ENCODE data around the gene ACOT13.
"Not testable (repeated sequence)": the region's sequence is repeated elsewhere in the genome, so short reads cannot be mapped to it uniquely, and the experiment has no call there.

ACOT13 gene

DNA sequence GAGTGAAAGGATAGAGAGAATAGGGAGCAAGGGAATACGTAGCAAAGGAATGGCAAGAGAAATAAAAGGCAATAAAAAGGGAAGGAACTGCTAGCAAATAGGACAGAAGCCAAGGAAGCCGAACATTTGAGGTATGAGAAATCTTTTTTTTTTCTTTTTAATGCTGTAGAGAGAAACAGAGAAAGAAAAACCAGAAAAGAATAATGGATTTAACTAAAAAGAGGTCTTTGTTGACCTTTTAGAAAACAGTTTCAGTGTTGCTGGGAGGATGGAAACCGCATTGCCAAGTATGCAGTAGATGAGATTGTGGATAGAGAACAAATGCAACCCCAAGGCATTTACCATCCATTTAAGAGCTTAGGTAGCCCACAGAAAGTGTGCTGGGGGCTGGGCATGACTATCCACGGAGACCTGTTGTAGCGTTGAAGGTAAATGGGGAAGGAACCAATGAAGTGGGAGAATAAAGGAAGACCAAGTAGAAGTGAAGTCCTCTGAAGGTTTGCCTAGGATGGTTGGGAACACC, 75.4 kb downstream of the ACOT13 start:
- TF ChIP-seq, protein P1, sequence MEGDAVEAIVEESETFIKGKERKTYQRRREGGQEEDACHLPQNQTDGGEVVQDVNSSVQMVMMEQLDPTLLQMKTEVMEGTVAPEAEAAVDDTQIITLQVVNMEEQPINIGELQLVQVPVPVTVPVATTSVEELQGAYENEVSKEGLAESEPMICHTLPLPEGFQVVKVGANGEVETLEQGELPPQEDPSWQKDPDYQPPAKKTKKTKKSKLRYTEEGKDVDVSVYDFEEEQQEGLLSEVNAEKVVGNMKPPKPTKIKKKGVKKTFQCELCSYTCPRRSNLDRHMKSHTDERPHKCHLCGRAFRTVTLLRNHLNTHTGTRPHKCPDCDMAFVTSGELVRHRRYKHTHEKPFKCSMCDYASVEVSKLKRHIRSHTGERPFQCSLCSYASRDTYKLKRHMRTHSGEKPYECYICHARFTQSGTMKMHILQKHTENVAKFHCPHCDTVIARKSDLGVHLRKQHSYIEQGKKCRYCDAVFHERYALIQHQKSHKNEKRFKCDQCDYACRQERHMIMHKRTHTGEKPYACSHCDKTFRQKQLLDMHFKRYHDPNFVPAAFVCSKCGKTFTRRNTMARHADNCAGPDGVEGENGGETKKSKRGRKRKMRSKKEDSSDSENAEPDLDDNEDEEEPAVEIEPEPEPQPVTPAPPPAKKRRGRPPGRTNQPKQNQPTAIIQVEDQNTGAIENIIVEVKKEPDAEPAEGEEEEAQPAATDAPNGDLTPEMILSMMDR (IDR thresholded peaks at IDR 0.05; ENCODE audit: low read depth, low read length, missing control alignments) = no peak
- Histone ChIP-seq H3K36me3 (replicated peaks) (no peaks in the 10 kb centered on the region), H3K27ac (peak overlapping the region; percentile 99), H3K27me3 (replicated peaks) (no peaks in the 10 kb centered on the region), H3K4me3 (ENCODE audit: low read depth, low read length) (no peak overlapping the region)
- no peak for DNase-seq
- in situ Hi-C loops (cut with HindIII; ENCODE audit: low pct_ligation_motif_present, low sequenced_read_pairs) = no loop called here

DNA sequence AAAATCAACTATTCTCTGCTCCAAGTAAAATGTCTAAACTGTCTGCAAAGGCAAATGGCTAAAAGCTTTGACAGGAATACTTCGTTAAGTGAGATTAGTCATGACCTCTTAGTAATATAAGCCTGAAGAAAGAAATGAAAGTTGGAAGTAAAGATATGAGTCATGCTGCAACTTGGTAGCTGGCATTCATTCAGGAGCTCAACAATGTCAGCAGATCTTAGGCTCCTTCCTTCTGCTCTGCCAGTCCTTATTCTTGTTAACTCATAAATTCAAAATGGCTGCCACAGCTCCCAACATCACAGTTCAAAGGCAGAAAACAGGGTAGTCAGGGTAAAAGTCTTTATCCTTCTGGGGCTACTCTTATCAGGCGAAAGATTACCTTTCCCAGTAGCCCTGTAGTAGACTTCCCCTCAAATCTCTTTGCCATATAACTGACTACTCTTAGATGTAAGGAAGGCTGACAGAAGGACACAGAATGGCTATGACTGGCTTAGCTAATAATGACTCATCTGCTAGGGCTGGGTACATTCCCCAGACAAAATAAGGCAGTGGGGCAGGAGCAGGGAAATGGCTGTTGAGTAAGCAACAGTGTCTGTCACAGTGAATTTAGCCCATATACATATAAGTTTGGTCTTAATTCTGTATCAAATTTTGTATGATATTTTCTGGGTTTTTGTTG, 76.5 kb downstream of the ACOT13 start:
- DNase-seq = peak; percentile 96
- in situ Hi-C loops (cut with HindIII; ENCODE audit: low pct_ligation_motif_present, low sequenced_read_pairs) = no loop called here
- no peaks in the 10 kb centered on the region for H3K27me3 ChIP-seq (replicated peaks)
- peak overlapping the region; percentile 99 for H3K27ac ChIP-seq
- H3K36me3 ChIP-seq (replicated peaks) = no peaks in the 10 kb centered on the region
- no peak overlapping the region for H3K4me3 ChIP-seq (ENCODE audit: low read depth, low read length)
- TF ChIP-seq, protein P1 (IDR thresholded peaks at IDR 0.05; ENCODE audit: low read depth, low read length, missing control alignments) = no peak

DNA sequence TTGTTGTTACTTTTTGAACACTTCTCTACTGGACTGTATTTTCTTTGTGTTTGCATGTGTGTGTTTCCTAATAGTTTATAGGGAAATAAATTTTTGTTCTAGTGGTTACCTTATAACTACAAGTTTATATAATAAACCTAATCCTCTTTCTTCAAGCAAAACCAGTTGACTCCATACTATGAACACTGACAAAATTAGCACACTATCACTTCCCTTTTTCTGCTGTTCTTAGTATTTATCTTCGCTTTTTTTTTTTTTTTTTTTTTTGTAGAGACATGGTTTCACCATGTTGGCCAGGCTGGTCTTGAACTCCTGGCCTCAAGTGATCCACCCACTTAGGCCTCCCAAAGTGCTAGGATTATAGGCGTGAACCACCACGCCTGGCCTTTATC, 77.1 kb downstream of the ACOT13 start:
- peak overlapping the region; percentile 99 for H3K27ac ChIP-seq

DNA sequence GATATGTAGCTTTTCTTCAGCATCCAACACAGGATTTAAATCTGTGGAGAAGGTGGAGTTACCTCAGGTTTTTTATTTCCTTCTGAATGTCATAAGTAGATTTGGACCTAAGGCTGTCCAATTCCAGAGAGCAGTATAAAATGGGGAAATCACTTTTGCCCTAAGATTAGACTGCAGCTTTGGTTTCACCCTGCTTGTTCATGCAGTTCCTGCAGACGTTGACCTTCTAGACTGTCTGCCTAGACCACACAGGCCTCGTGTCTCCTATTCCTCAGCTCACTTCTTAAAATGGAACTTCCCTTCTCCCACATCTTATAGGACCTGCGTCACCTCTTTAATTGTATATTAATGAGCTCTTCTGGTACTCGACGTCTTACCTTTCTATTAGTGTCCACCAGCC, 78.0 kb downstream of the ACOT13 start:
- TF ChIP-seq, protein P1 (IDR thresholded peaks at IDR 0.05; ENCODE audit: low read depth, low read length, missing control alignments) = no peak
- in situ Hi-C loops (cut with HindIII; ENCODE audit: low pct_ligation_motif_present, low sequenced_read_pairs) = no loop called here
- DNase-seq = no peak

More for the DNA sequence above, 77.1 kb downstream of the ACOT13 start:
- no peak overlapping the region for H3K4me3 ChIP-seq (ENCODE audit: low read depth, low read length)
- TF ChIP-seq, protein P1 (IDR thresholded peaks at IDR 0.05; ENCODE audit: low read depth, low read length, missing control alignments) = no peak
- H3K27me3 ChIP-seq (replicated peaks) = no peaks in the 10 kb centered on the region
- no peaks in the 10 kb centered on the region for H3K36me3 ChIP-seq (replicated peaks)
- DNase-seq = no peak
- in situ Hi-C loops (cut with HindIII; ENCODE audit: low pct_ligation_motif_present, low sequenced_read_pairs) = no loop called here

DNA sequence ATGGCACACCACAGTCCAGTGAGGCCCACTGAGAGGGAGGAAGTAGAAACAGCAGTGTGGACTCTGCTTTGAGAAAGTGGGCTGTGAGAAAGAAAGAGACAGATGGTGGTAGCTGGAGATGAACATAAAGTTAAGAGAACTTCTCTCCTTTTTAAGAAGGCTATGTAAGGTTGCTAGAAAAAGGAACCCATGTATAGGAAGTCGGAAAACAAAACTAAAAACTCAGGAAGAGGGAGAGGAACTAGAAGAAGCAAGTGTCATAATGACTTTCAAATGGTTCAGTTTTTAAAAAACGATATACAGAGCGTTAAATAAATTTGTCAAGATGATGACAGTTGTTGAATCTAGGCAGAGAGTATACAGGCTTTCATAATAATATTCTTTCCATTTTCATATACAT, 82.4 kb downstream of the ACOT13 start:
- H3K36me3 ChIP-seq (replicated peaks) = no peaks in the 10 kb centered on the region
- no peak overlapping the region for H3K27ac ChIP-seq
- no peak for DNase-seq
- in situ Hi-C loops (cut with HindIII; ENCODE audit: low pct_ligation_motif_present, low sequenced_read_pairs) = no loop called here
- H3K4me3 ChIP-seq (ENCODE audit: low read depth, low read length) = no peak overlapping the region
- TF ChIP-seq, protein P1 (IDR thresholded peaks at IDR 0.05; ENCODE audit: low read depth, low read length, missing control alignments) = no peak
- H3K27me3 ChIP-seq (replicated peaks) = no peaks in the 10 kb centered on the region

More for the DNA sequence above, 78.0 kb downstream of the ACOT13 start:
- H3K27me3 ChIP-seq (replicated peaks) = no peaks in the 10 kb centered on the region
- H3K4me3 ChIP-seq (ENCODE audit: low read depth, low read length) = no peak overlapping the region
- no peak overlapping the region for H3K27ac ChIP-seq
- no peaks in the 10 kb centered on the region for H3K36me3 ChIP-seq (replicated peaks)

DNA sequence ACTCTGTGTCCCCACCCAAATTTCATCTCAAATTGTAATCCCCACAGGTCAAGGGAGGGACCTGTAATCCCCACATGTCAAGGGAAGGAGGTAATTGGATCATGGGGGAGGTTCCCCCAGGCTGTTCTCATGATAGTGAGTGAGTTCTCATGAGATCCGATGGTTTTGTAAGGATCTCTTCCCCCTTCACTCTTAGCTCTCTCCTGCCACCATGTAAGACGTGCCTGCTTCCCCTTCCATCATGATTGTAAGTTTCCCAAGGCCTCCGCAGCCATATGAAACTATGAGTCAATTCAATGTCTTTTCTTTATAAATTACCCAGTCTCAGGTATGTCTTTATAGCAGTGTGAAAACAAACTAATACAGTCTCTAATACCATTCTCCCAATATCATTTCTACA, 84.0 kb downstream of the ACOT13 start:
- H3K27ac ChIP-seq; in situ Hi-C loops (cut with HindIII; ENCODE audit: low pct_ligation_motif_present, low sequenced_read_pairs); H3K4me3 ChIP-seq (ENCODE audit: low read depth, low read length); H3K27me3 ChIP-seq (replicated peaks); H3K36me3 ChIP-seq (replicated peaks); DNase-seq: not testable (repeated sequence)

All from brain microvascular endothelial cell (primary cell).